Measurements from ENCODE around the gene PBX1.
A peak's percentile ranks its signal among the peaks of the same experiment; 100 is the strongest.
"Not testable (repeated sequence)": the region's sequence is repeated elsewhere in the genome, so short reads cannot be mapped to it uniquely, and the experiment has no call there.

Gene PBX1

GRCh38 chr1:164644774-164645644, 86.0 kb downstream of the PBX1 start:
- DNase-seq = peak; percentile 9 to 13

DNA sequence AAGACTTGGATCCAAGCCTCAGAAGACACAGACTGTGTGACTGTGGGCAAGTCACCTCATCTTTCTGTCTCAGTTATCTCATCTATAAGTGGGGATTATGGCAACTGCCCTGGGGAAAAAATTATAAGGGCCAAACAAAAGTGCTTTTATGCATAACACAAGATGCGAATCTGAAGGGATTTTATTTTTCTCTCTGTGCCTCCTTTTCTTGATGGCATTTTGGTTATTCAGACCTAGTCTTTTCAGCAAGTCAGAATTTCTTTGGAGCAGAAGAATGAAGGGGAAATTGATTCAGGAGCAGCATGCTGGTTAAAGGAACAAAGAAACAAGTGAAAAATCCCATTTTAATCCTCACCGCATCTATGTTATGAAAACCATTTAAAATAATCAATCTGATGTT, 86.9 kb downstream of the PBX1 start:
- DNase-seq = no peak

DNA sequence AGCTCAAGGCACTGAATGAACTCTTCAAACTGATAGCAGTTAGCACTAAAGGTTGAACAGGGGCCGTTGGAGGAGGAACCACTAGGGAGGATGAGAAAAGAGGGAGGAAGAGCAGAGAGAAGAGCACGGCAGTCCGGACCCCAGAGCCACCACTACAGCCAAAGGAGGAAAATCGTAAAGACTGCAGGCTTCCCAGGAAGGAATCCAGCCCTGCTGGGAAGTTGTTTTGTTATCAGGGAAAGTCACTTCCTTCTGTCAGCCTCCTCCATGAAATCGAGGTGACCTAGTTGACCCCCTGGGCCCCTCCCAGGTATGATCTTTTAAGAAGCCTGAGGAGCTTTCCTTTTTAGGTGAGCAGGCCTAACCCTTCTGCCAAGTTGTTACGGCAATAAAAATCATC, 88.2 kb downstream of the PBX1 start:
- DNase-seq = no peak

DNA sequence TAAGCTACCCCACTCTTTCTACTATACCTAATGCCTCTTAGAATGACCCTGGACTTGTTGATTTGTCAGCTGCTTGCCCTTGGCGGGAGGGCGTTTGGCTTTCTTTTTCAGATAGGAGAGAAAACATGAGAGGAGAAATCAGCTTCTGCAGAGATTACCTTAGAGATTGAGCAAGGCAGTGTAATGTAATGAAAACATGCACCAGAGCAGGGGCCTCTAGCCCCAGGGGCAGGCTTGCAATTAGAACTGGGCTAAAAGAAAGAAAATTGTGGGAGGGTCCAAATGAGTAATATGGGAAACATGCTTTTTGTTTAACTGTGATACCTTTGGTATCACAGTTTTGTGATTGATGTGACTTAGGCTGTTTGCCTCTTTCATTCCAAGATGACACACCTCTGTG, 89.7 kb downstream of the PBX1 start:
- DNase-seq = no peak

DNA sequence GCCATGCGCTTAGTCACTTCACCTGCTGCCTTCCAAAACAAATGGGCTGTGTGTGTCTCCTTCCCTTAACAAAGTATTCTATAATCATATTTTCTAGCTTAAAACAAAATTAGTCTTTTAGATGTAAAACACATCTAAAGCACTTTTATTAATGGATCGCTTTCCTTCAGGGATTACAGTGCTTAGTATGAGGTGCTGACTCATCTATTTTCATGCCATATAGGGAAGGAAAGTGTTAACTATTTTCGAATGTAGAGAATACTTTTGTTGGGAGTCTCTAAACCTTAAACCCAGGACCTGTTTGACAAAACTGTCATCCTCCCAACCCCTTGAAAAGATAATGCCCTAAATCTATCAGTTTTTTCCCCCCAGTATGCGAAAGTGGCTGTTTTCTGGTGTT, 90.2 kb downstream of the PBX1 start:
- no peak for DNase-seq

- no peak for DNase-seq
Observed at GRCh38 chr1:164650531-164650930, 91.5 kb downstream of the PBX1 start.

DNA sequence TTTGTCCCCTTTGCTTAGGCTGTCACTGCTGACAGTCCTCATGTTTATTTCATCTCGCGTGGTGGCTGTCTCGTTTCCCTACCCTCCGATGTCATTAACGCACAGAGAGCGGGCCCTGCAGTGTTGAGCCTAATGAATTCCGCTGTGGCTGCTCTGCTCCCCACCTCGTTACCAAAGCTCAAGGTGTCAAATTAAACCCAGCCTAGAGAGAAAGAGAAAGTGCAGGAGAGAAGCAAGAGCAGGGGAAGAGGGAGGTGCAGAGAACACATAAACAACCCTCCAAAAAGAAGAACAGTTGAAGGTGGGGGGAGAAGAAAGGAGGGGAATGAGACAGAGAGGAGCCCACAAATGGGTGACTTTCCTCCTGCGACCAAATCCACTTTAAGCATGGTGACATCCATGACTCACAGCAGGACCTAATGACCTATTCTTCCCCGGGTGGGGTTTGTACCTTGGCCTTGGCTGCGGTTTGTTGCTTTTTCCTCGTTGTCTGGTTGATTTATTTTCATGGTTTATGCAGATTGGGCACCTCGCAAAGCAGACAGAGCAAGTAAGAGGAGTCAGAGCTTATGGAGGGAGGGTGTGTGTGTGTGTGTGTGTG, 92.5 kb downstream of the PBX1 start:
- DNase-seq = no peak

DNA sequence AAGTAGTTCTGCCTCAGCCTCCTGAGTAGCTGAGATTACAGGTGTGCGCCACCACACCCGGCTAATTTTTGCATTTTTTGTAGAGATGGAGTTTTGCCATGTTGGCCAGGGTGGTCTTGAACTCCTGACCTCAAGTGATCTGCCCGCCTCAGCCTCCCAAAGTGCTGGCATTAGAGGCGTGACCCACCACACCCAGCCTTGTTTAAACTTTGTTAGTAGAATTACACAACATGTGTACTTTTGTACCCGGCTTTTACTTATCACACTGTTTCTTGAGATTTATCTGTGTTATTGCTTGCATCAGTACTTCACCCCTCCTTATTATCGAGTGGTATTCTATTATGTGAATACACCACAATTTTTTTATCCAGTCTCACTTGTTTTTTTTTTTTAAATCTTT, 94.0 kb downstream of the PBX1 start:
- DNase-seq = not testable (repeated sequence)

DNA sequence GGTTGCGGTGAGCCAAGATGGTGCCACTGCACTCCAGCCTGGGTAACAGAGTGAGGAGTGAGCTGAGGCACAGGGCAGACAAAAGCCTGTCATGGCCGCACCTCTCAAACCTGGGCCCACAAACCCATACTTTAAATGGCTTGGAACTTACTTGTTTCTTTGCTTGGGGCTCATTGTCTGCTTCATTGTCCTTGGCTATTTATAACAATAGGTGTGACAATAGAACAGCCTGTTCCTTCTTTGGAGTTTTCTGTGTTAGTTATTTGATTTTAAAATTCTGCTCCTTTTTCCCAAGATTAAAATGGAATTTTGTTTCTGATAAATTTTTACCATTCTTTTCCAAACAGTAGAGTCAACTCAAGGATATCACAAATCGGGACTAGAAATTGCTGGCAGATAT, 94.7 kb downstream of the PBX1 start:
- DNase-seq = no peak

DNA sequence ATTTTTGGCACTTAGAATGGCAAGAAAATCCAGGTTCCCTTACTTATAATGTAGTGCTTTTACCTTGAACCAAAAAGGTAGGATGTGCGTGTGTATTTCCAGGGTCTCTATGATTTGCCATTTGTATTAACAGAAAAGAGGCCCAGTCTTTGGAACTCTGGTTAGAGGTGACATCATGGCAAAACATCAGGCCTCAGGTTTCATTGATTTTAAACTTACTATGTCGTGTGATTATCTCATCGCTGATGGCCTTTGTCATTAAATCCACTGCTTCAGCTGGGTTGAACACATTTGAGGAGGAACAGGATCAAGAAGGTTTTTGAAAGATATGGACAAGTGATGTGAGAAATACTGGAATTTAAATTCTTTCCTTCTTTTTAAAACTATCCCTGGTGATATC, 95.2 kb downstream of the PBX1 start:
- DNase-seq = no peak

GRCh38 chr1:164658864-164659263, 99.9 kb downstream of the PBX1 start:
- DNase-seq = no peak

DNA sequence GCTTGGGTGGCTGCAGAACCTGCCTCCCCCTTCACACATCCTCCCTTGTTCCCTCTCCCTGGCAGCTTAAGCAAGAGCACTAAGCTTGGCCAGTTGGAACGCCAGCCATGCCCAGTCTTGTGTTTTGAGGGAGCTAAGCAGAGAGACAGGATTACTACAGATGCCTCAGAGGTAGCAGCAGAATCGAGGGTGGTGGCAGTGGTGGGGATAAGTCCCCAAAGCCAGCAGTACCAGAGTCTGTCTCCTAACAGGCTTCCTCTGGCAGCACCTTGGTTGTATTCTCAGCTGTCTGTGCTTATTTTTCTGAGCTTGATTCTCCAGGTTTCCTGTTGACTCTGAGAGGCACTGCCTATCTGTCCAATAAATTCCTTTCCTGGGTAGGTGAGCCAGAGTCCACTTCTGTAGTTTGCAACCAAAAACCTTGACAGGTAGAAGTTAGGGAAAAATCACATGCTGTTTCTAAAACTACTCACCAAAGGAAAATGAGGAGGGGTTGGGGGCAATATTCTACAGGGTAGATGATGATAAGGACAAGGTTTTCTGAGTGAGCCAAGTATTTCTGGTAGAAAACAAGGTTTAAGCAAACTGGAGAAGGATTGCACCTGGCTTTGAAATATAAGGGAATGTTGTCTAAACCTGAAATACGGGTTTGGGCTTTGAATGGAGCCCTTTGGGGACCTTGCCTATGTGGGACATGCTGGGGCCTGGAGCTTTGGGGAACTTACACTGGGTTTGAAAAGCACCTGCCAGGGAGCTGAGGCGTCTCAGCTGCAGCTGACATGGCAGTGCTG, 100.8 kb downstream of the PBX1 start:
- peak in 1 of 2 experiments; percentile 5 for DNase-seq

GRCh38 chr1:164660412-164660772, 101.4 kb downstream of the PBX1 start:
- no peak for DNase-seq

GRCh38 chr1:164660775-164661174, 101.8 kb downstream of the PBX1 start:
- DNase-seq = no peak

DNA sequence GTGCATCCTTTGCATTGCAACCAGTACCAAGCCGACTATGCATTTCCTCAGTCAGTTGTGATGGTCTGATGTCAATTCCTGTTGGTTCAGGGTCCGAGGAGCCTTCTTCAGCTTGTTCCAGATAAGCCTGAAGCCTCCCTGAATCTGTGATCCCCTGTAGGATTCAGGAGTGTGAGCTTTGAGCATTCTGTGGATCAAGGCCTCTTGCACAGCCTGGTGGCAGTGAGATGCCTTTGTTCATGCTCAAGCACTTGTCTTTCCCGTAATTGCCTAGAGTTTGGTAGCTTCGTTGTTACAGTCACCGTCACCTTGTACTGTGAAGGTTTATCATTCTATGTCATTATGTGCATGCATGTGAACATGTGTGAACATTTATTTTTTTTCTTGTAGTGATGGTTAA, 103.5 kb downstream of the PBX1 start:
- no peak for DNase-seq

DNA sequence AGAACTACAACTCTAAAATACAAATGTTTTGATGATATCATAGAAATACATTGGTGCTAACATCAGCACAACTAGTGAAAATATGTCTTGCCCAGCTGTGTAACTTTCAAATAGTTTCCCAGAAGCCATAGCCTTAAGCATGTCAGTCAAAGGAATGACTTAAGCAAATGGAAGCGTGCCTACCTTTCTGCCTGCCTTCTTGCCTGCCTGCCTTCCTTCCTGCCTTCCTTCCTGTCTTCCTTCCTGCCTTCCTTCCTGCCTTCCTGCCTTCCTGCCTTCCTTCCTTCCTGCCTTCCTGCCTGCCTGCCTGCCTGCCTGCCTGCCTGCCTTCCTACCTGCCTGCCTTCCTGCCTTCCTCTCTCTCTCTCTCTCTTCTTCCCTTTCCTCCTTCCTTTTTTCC, 104.0 kb downstream of the PBX1 start:
- DNase-seq = no peak

- no peak for DNase-seq
Observed at GRCh38 chr1:164664127-164664526, 105.1 kb downstream of the PBX1 start.

- DNase-seq = no peak
Observed at GRCh38 chr1:164667001-164667400, 108.0 kb downstream of the PBX1 start.

DNA sequence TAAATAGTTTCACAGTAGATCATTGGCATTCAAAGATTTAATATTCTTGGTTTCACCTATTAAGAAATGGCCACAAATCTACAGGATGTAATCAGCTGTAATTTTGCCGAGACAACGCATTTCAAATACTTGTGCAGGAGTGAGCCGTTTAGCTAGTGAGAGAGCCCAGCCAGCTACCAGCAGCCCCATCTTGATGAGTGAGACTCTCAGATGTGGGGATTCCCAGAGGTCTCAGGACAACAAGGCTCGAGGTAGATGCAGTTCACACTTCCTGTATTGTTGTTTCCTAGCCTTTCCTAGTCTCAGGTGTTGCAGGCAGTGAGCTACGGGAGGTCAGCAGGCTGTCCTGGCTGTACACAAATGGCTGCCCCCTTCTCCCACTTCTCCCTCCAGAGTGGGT, 108.6 kb downstream of the PBX1 start:
- no peak for DNase-seq

GRCh38 chr1:164668491-164669400, 109.8 kb downstream of the PBX1 start:
- DNase-seq = no peak

GRCh38 chr1:164670026-164670425, 111.0 kb downstream of the PBX1 start:
- no peak for DNase-seq

GRCh38 chr1:164670786-164671185, 111.8 kb downstream of the PBX1 start:
- no peak for DNase-seq
